AG10803 (cell line): ENCODE data around the gene WDR70.

Experiments
- DNase-seq: peaks from one replicate; pipeline ENCODE4 v3.0.0; 2010; ENCODE audit warnings: low read depth
- H3K4me3 ChIP-seq: 2 replicates; pipeline ENCODE4 v1.5.1; 2011; ENCODE audit warnings: mild to moderate bottlenecking, low read length, control low read depth
- CTCF ChIP-seq: conservative IDR thresholded peaks from 2 replicates; pipeline ENCODE4 v1.5.1; 2011; ENCODE audit warnings: mild to moderate bottlenecking, low read length, control low read depth, inconsistent platforms

Gene WDR70

DNA sequence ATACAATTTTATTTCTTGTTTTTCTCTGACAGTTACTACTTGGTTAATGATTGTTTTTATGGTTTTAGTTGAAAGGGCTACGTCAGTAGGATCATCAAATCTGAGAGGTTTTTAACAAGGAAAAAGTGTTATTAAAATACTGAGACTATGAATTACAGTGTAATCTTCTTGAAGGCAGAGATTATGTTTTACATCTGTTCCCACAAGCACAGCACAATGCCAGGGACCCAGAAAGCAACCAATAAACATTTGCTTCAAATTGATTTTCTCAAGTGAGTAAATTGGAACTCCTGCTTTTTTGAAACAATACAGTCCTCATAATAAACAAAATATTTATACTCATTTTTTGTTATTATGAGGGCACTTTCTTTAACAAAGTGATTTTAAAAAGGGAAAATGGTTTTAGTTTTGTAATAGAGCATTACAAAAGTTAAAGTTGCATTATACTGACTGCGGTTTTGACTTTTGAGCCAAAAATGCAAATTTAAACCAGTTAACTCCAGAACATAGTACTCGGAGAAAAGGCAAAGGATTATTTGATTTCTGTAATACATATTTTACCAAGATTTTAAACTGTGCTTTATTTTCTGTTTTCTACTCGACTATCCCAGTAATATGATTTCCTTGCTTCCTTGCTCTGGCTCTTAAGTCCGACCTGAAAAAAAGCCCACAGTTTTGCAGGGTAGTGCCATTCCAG lies 283.8 kb downstream of the WDR70 start:
- H3K4me3 ChIP-seq: no peak overlapping the region
- no peak for TF ChIP-seq CTCF
- DNase-seq: peak; percentile 62

- no peak for DNase-seq
- no peak overlapping the region; the same call in 1 of the 2 replicates for H3K4me3 ChIP-seq
- no peak for TF ChIP-seq CTCF
Observed at GRCh38 chr5:37663538-37663937, 284.4 kb downstream of the WDR70 start.

DNA sequence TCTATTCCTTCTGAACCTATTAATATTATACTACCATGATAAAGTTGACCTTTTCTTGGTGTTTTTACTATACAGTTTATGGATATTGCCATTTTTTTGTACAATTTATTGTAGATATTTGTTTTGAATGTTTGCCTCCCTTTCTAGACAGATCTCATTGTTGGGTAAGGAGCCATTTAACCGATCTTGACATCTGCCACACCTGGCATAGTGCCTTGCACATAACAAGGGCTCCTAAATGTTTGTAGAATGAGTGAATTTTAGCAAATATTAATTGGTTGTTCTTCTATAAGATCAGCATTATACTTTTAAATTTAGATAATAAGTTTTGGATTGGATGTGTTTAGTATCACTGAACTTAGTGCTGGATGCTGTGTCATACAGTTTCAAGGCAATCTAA lies 285.4 kb downstream of the WDR70 start:
- no peak for DNase-seq
- no peak overlapping the region for H3K4me3 ChIP-seq
- no peak for TF ChIP-seq CTCF

DNA sequence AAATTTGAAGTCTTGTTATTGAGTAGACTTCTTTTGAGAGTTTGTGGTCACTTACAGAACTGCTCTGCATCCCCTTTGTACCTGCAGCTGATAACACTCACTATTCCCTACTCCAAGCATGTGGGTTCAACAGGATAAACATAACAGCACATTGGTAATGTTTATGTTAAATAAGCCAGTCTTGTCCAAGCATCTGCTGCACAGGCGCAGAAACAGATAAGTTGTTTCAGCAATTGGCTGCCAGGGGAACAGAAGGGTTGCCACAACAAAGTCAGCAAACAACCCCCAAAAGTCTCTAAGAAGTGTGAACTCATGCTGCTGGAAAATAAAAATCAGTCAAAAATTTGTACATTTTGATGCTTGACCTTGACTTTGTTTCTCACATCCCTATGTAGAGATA lies 286.2 kb downstream of the WDR70 start:
- no peak overlapping the region for H3K4me3 ChIP-seq
- no peak for TF ChIP-seq CTCF
- peak; percentile 67 for DNase-seq

GRCh38 chr5:37665889-37666288 lies 286.8 kb downstream of the WDR70 start:
- peak; percentile 55 for DNase-seq
- no peak for TF ChIP-seq CTCF
- no peak overlapping the region for H3K4me3 ChIP-seq

DNA sequence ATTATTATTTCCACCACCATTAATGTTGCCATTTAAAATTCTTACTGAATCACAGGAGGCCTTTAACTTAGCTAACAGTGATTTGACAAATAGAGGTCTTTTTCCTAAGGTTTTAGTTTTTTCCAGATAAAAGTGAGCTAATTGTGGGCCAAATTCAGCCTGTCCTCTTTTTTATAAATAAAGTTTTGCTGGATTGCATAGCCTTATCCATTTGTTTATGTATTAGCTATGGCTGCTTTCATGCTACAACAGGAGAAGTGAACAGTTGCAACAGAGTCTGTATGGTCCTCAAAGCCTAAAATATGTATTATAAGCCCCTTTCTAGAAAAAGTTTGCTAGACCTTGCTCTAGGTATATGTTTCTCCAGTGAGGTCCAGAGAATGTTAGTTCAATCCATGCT lies 288.3 kb downstream of the WDR70 start:
- no peak for DNase-seq
- no peak overlapping the region for H3K4me3 ChIP-seq
- TF ChIP-seq CTCF: no peak

GRCh38 chr5:37667846-37668245 lies 288.7 kb downstream of the WDR70 start:
- TF ChIP-seq CTCF: no peak
- no peak for DNase-seq
- no peak overlapping the region for H3K4me3 ChIP-seq
